ENCODE measurements around the gene CCDC38. TPM values are rescaled to one million over a fixed set of nuclear protein-coding genes. Genes with fewer than 3 reads are reported as not detected.
"Not testable (repeated sequence)": the region's sequence is repeated elsewhere in the genome, so short reads cannot be mapped to it uniquely, and the experiment has no call there.

The CCDC38 gene
- total and polyA plus RNA-seq, 4 experiments from 2014 or later: 0.09 to 1.0 (median 0.23) TPM; not detected in 1

DNA sequence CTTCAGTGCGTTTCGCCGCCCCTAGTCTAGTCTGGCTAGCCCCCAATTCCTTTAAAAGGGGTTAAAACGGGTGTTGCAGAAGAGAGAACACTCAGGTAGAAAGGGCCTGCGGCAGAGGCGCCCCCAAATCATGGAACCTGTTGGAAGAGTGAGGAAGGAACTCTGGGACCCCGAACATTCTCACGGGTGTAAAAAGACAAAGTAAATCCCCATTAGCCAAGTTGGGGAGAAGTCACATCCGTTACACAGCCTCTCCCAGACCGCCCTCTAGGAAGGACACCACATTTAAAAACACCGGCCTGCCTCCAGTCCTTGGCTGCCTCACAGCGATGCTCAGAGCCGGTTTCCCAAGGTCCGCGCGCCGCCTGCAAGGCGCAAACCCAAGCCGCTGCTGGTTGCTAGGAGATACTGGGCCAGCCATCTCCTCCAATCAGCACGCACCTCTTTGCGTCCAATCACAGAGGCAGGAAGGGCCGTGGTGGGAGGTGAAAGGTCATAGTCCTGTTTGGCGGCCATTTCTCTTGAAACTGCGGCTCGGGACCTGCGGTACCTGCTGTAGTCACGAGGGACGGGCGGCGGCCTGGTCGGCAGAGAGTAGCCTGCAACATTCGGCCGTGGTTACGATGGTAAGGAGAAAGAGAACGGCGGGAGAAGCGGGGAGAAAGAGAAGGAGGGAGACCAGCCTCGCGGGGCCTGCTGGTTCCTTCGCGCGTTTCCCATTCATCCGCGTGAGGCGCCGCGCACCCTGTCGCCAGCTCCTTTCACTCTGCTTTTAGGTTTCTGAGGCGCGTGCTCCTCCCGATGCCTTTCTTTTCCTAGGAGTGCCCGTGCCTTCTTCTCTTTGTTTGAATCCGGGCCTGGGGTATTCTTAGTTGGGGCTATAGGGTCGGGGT, 83.7 kb downstream of the CCDC38 start, which contains the start of gene SNRPF:
SNRPF (plus strand) TSS at position 502 of the 893 bp plus-strand sequence; CDS start at position 624, 122 bp downstream.
- Histone ChIP-seq H3K27me3 (ENCODE audit: insufficient read depth, low read length) (no peaks in the 10 kb centered on the region), H3K9me3 (ENCODE audit: control insufficient read depth in 1 of 2, low read length in 2 of 2) (no peaks in the 10 kb centered on the region), H3K27ac (ENCODE audit: low read depth, low read length) (peak within 1 kb of the TSS; percentile 75), H3K4me3 (ENCODE audit: low read length in 2 of 2) (peak within 1 kb of the TSS; percentile 77 to 90), H3K36me3 (ENCODE audit: insufficient read depth, low read length) (peaks cover 19% of the 10 kb centered on the region), H3K4me1 (ENCODE audit: insufficient read depth, low read length) (peaks cover 33% of the 10 kb centered on the region)
- Mint-ChIP-seq H3K27ac (peak within 1 kb of the TSS in 1 of 7 donors; percentile 60), H3K27me3 (no peaks in the 10 kb centered on the region), H3K36me3 (peaks cover 22 to 25% of the 10 kb centered on the region in 2 donors), H3K4me3 (peak within 1 kb of the TSS in 1 of 8 donors; percentile 0), H3K4me1 (peaks cover 13 to 25% (median 17%) of the 10 kb centered on the region in 4 donors), H3K9me3 (no peaks in the 10 kb centered on the region)
- ChIA-PET CTCF (ENCODE audit: partially characterized antibody) (no interaction called here), POLR2A (ENCODE audit: partially characterized antibody) (interaction anchor here (1.5 kb wide), 1 partner anchor 84 kb away, joined by 5 read pairs; the partner anchor contains the start of gene CCDC38)
- intact Hi-C loops (cut with micrococcal nuclease): loop anchor here (1.0 to 2.0 kb wide), 4 partner anchors 85 to 1048 kb away; partner anchors contain the start of genes AMDHD1, FGD6, LTA4H and NEDD1
- peak; percentile 93 to 96 (median 94) for DNase-seq

DNA sequence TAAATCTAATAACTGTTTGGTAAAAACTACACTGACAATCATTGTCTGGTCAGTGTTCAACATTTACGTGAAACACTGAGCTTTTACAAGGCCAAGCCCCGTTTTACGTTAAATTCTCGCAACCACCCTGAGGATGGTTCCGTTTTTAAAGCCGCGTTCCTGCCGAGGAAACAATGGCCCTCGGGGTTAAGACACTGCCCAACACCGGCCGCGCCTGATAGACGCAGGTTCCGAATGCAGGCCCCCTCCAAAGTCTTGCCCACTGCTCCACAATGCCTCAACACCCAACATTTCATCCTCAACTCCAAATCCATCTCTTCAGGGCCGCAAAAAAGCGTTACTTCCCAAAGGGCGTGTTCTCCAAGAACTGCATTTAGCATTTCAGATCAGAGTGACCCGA, 84.6 kb downstream of the CCDC38 start:
- ChIA-PET POLR2A (ENCODE audit: partially characterized antibody) (no interaction called here), CTCF (ENCODE audit: partially characterized antibody) (no interaction called here)
- Mint-ChIP-seq H3K9me3 (no peaks in the 10 kb centered on the region), H3K27me3 (no peaks in the 10 kb centered on the region), H3K4me1 (peaks cover 9 to 20% (median 14%) of the 10 kb centered on the region in 4 donors), H3K27ac (peak overlapping the region in 1 of 7 donors; percentile 60), H3K36me3 (peaks cover 15 to 18% of the 10 kb centered on the region in 2 donors), H3K4me3 (peak overlapping the region in 1 of 8 donors; percentile 0)
- H3K4me1 ChIP-seq (ENCODE audit: insufficient read depth, low read length): peaks cover 33% of the 10 kb centered on the region
- no peaks in the 10 kb centered on the region for H3K27me3 ChIP-seq (ENCODE audit: insufficient read depth, low read length)
- no peak for DNase-seq
- peaks cover 12% of the 10 kb centered on the region for H3K36me3 ChIP-seq (ENCODE audit: insufficient read depth, low read length)
- H3K27ac ChIP-seq (ENCODE audit: low read depth, low read length): no peak overlapping the region
- intact Hi-C loops (cut with micrococcal nuclease): loop anchor here (1.0 to 2.0 kb wide), 4 partner anchors 86 to 1049 kb away; partner anchors contain the start of genes AMDHD1, FGD6, LTA4H and NEDD1
- no peak overlapping the region for H3K4me3 ChIP-seq (ENCODE audit: low read length in 2 of 2)
- no peaks in the 10 kb centered on the region for H3K9me3 ChIP-seq (ENCODE audit: control insufficient read depth in 1 of 2, low read length in 2 of 2)

DNA sequence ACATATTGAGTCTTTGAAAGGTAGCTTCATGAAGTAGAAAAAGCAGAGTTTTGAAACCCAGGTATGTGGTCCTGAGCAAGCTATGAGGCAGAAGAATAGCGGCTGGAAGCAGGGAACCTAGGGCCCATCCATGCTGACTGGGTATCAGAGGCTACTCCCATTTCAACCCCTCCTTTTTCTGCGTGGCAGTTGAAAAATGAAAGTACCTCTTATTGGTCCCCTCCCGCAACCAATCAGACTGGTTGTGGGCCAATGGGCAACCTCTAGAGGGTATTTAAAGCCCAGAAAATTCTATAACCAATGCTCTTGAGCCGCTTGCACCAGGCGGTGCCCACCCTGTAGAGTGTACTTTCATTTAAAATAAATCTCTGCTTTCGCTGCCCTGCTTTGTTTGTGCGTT, 85.3 kb downstream of the CCDC38 start:
- CTCF ChIA-PET (ENCODE audit: partially characterized antibody): no interaction called here
- Mint-ChIP-seq H3K36me3 (peaks cover 11 to 13% of the 10 kb centered on the region in 2 donors), H3K27me3 (no peaks in the 10 kb centered on the region), H3K9me3 (no peaks in the 10 kb centered on the region), H3K27ac (no peak overlapping the region), H3K4me1 (peaks cover 12 to 22% (median 17%) of the 10 kb centered on the region in 4 donors), H3K4me3 (no peak overlapping the region)
- intact Hi-C loops (cut with micrococcal nuclease): no loop called here
- H3K36me3 ChIP-seq (ENCODE audit: insufficient read depth, low read length): peaks cover 6% of the 10 kb centered on the region
- peaks cover 37% of the 10 kb centered on the region for H3K4me1 ChIP-seq (ENCODE audit: insufficient read depth, low read length)
- H3K4me3 ChIP-seq (ENCODE audit: low read length in 2 of 2): no peak overlapping the region
- no peaks in the 10 kb centered on the region for H3K27me3 ChIP-seq (ENCODE audit: insufficient read depth, low read length)
- DNase-seq: no peak
- no peaks in the 10 kb centered on the region for H3K9me3 ChIP-seq (ENCODE audit: control insufficient read depth in 1 of 2, low read length in 2 of 2)
- POLR2A ChIA-PET (ENCODE audit: partially characterized antibody): no interaction called here
- H3K27ac ChIP-seq (ENCODE audit: low read depth, low read length): no peak overlapping the region

DNA sequence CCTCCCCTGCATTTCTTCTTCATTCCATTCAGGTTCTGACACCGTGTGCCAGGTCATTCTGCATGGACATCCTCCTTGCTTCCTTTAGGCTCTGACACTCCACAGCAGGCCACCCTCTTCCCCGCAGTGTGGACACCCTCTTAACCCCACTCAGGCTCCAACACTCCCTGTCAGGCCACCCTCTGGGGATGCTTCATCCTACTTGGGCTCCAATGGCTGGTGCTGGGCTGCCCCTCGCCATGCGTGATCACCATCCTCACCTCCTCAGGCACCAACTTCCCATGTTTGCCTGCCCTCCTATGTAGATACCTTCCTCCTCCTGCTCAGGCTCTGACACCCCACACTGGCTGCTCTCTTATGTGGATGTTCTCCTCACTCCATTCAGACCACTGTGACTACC, 90.3 kb downstream of the CCDC38 start:
- Mint-ChIP-seq H3K4me3 (peak overlapping the region in 2 of 8 donors; percentile 12 to 25), H3K9me3 (no peaks in the 10 kb centered on the region), H3K27ac (peak overlapping the region in 5 of 7 donors; percentile 19 to 62 (median 29)), H3K36me3 (no peaks in the 10 kb centered on the region), H3K27me3 (peaks cover 0 to 5% of the 10 kb centered on the region in 2 donors), H3K4me1 (peaks cover 17 to 34% (median 25%) of the 10 kb centered on the region in 4 donors)
- POLR2A ChIA-PET (ENCODE audit: partially characterized antibody): no interaction called here
- CTCF ChIA-PET (ENCODE audit: partially characterized antibody): no interaction called here
- Histone ChIP-seq H3K4me3 (ENCODE audit: low read length in 2 of 2) (no peak overlapping the region), H3K36me3 (ENCODE audit: insufficient read depth, low read length) (no peaks in the 10 kb centered on the region), H3K27ac (ENCODE audit: low read depth, low read length) (no peak overlapping the region), H3K4me1 (ENCODE audit: insufficient read depth, low read length) (peaks cover 18% of the 10 kb centered on the region), H3K27me3 (ENCODE audit: insufficient read depth, low read length) (no peaks in the 10 kb centered on the region), H3K9me3 (ENCODE audit: control insufficient read depth in 1 of 2, low read length in 2 of 2) (no peaks in the 10 kb centered on the region)
- DNase-seq: no peak
- intact Hi-C loops (cut with micrococcal nuclease): no loop called here

DNA sequence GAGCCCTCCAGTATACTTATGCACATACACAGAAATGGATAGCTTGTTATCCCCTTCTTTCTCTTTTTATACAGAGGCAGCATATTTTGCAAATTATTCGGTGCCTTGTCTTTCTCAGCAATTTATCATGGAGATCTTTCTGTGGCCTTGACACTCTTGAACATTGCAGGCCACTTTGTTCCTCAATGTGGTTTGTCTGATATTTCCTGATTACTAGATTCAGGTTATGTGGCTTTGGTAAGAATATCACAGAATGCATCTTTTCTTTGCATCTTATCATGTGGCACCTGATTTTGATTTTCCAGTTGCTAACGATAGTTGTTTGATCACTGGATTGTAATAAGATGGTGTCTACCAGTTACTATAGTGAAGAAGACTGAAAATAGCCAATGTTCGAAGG, 90.8 kb downstream of the CCDC38 start:
- Mint-ChIP-seq H3K4me1 (peaks cover 17 to 34% (median 25%) of the 10 kb centered on the region in 4 donors), H3K4me3 (peak overlapping the region in 2 of 8 donors; percentile 23 to 37), H3K27ac (peak overlapping the region in 3 of 7 donors; percentile 2 to 69 (median 20)), H3K9me3 (no peaks in the 10 kb centered on the region), H3K36me3 (no peaks in the 10 kb centered on the region), H3K27me3 (peaks cover 0 to 8% of the 10 kb centered on the region in 2 donors)
- peak in 4 of 5 donors; percentile 9 to 17 (median 15) for DNase-seq
- no peak overlapping the region for H3K4me3 ChIP-seq (ENCODE audit: low read length in 2 of 2)
- intact Hi-C loops (cut with micrococcal nuclease): no loop called here
- H3K9me3 ChIP-seq (ENCODE audit: control insufficient read depth in 1 of 2, low read length in 2 of 2): no peaks in the 10 kb centered on the region
- H3K36me3 ChIP-seq (ENCODE audit: insufficient read depth, low read length): no peaks in the 10 kb centered on the region
- H3K27ac ChIP-seq (ENCODE audit: low read depth, low read length): no peak overlapping the region
- peaks cover 18% of the 10 kb centered on the region for H3K4me1 ChIP-seq (ENCODE audit: insufficient read depth, low read length)
- POLR2A ChIA-PET (ENCODE audit: partially characterized antibody): no interaction called here
- CTCF ChIA-PET (ENCODE audit: partially characterized antibody): no interaction called here
- H3K27me3 ChIP-seq (ENCODE audit: insufficient read depth, low read length): no peaks in the 10 kb centered on the region

DNA sequence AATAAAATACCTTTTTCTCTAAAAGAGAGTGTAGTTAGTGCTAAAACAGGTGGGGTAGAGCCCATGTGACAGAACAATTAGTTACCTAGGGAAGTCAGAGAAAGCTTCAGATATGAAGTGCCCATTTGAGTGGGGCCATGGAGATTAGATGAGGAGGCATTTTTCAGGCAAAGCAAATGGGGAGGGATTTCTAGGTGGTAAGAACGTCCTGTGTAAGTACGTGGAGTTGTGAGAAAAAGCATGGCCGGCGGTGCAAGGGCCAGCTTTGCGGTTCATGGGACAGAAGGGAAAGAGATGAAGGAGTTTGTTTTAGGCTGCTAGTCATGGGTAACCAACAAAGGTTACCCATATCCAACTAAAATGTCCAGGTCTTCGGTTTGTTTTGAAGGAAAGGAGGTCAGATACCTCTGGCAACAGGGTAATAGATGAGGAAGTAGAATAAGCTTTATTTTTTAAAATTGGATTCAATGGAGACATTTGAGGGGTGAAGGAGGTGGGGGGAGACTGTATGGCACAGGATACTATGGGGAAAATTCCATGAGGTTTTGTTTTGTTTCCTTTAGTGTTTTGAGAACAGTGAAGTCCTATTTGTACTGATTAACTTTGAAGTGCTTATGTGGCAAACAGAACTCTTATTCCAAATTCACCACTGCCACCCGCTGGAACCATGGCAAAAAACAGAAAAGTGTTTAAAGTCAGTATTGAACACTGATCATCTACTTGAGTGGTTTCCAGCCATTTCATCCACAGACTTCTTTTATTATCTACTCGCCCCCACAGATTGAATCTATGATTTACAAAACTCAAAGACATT, 93.6 kb downstream of the CCDC38 start:
- Mint-ChIP-seq H3K4me1 (peaks cover 12 to 26% (median 18%) of the 10 kb centered on the region in 4 donors), H3K9me3 (no peaks in the 10 kb centered on the region), H3K27me3 (peaks cover 0 to 15% of the 10 kb centered on the region in 2 donors), H3K4me3 (no peak overlapping the region), H3K27ac (no peak overlapping the region), H3K36me3 (no peaks in the 10 kb centered on the region)
- no peak overlapping the region for H3K27ac ChIP-seq (ENCODE audit: low read depth, low read length)
- POLR2A ChIA-PET (ENCODE audit: partially characterized antibody): interaction anchor here (0.7 kb wide), 1 partner anchor 94 kb away, joined by 3 read pairs; the partner anchor contains the start of gene CCDC38
- H3K36me3 ChIP-seq (ENCODE audit: insufficient read depth, low read length): no peaks in the 10 kb centered on the region
- H3K4me3 ChIP-seq (ENCODE audit: low read length in 2 of 2): no peak overlapping the region
- H3K4me1 ChIP-seq (ENCODE audit: insufficient read depth, low read length): peaks cover 13% of the 10 kb centered on the region
- DNase-seq: no peak
- H3K9me3 ChIP-seq (ENCODE audit: control insufficient read depth in 1 of 2, low read length in 2 of 2): no peaks in the 10 kb centered on the region
- intact Hi-C loops (cut with micrococcal nuclease): no loop called here
- no peaks in the 10 kb centered on the region for H3K27me3 ChIP-seq (ENCODE audit: insufficient read depth, low read length)
- CTCF ChIA-PET (ENCODE audit: partially characterized antibody): no interaction called here

DNA sequence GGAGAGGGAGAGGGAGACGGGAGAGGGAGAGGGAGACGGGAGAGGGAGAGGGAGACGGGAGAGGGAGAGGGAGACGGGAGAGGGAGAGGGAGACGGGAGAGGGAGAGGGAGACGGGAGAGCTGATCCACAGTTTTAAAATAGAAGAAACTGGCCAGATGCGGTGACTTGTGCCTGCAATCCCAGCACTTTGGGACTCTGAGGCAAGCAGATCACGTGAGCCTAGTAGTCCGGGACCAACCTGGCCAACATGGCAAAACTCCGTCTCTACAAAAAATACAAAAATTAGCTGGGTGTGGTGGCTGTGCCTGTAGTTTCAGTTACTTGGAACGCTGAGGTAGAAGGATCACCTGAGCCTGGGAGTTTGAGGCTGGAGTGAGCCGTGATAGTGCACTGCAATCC, 100.0 kb downstream of the CCDC38 start:
- POLR2A ChIA-PET (ENCODE audit: partially characterized antibody); H3K27ac Mint-ChIP-seq: not testable (repeated sequence)

More for the DNA sequence above, 100.0 kb downstream of the CCDC38 start:
- H3K27me3 Mint-ChIP-seq: peaks cover 11 to 17% of the 10 kb centered on the region in 2 donors
- intact Hi-C loops (cut with micrococcal nuclease); H3K4me3 ChIP-seq (ENCODE audit: low read length in 2 of 2); H3K36me3 ChIP-seq (ENCODE audit: insufficient read depth, low read length); H3K9me3 Mint-ChIP-seq; H3K27ac ChIP-seq (ENCODE audit: low read depth, low read length); H3K36me3 Mint-ChIP-seq; H3K27me3 ChIP-seq (ENCODE audit: insufficient read depth, low read length); H3K4me1 Mint-ChIP-seq; DNase-seq; CTCF ChIA-PET (ENCODE audit: partially characterized antibody); H3K4me3 Mint-ChIP-seq; H3K4me1 ChIP-seq (ENCODE audit: insufficient read depth, low read length); H3K9me3 ChIP-seq (ENCODE audit: control insufficient read depth in 1 of 2, low read length in 2 of 2): not testable (repeated sequence)
